Measurements from ENCODE around the gene STK17A.

GRCh38 chr7:43618073-43618472 is 35.2 kb downstream of the STK17A start:
- TF ChIP-seq CTCF (conservative IDR thresholded peaks at IDR 0.05 in 1 of 2, IDR thresholded peaks at IDR 0.05 in 1 of 2; ENCODE audit: low read depth in 1 of 2, low read length in 2 of 2) (no peak), EZH2 (IDR thresholded peaks at IDR 0.05; ENCODE audit: low read length, missing control alignments) (no peak)
